H1 (cell line): Measurements from ENCODE around the gene NMRK2. TPM values are rescaled to one million over a fixed set of nuclear protein-coding genes. Genes with fewer than 3 reads are reported as not detected.

Source experiments
- ASH2L ChIP-seq: fragments of 200-600, 300-600 bp; sonication (generic); IDR thresholded peaks from one replicate; pipeline ENCODE4 v1.7.1; 2017; ENCODE audit warnings: low read length
- CEBPB ChIP-seq: IDR thresholded peaks from 2 replicates; pipeline ENCODE4 v1.6.1; 2012; ENCODE audit warnings: low read depth, low read length
- HDAC2 ChIP-seq, 2 experiments: fragments of 300-600 bp in 1 of 2; sonication (generic) in 1 of 2; IDR thresholded peaks; 2 replicates each; pipeline ENCODE4 v1.6.1; 2011 to 2012; ENCODE audit warnings: low read depth in 2 of 2, low read length in 2 of 2, mild to moderate bottlenecking in 2 of 2, moderate library complexity in 2 of 2, borderline replicate concordance in 1 of 2, inconsistent platforms in 1 of 2
- HDAC6 ChIP-seq: IDR thresholded peaks from one replicate; pipeline ENCODE4 v1.7.1; 2012; ENCODE audit warnings: low read depth, mild to moderate bottlenecking, inconsistent platforms, low read length, moderate library complexity
- RAD21 ChIP-seq, 2 experiments: IDR thresholded peaks in 1 of 2; conservative IDR thresholded peaks in 1 of 2; 2 replicates each; pipeline ENCODE4 v1.6.1; 2011; ENCODE audit warnings: low read depth in 2 of 2, low read length in 2 of 2, improper control_type of control experiment in 1 of 2, inconsistent platforms in 1 of 2, mild to moderate bottlenecking in 1 of 2, moderate library complexity in 1 of 2
- SIRT6 ChIP-seq: IDR thresholded peaks from one replicate; pipeline ENCODE4 v1.7.1; 2012; ENCODE audit warnings: low read length, inconsistent platforms
- TAF1 ChIP-seq: IDR thresholded peaks from 2 replicates; pipeline ENCODE4 v1.6.1; 2011; ENCODE audit warnings: mild to moderate bottlenecking, low read depth, low read length
- TAF7 ChIP-seq: optimal IDR thresholded peaks from 2 replicates; pipeline ENCODE3; 2011; ENCODE audit warnings: low read depth, mild to moderate bottlenecking, inconsistent platforms, low read length, moderate library complexity, borderline replicate concordance
- TBP ChIP-seq: IDR thresholded peaks from 2 replicates; pipeline ENCODE4 v1.6.1; 2011; ENCODE audit warnings: low read depth, low read length, improper control_type of control experiment
- ZNF274 ChIP-seq: IDR thresholded peaks from 2 replicates; pipeline ENCODE4 v1.7.0; 2012; ENCODE audit warnings: low read length, borderline replicate concordance; ENCODE audit errors: extremely low read depth
- polyA plus RNA-seq, 7 experiments: library from polyadenylated mRNA; depleted of rRNA in 3 of 7; stranded (reverse) in 5 of 7; unstranded in 2 of 7; fragments of >200 nt in 5 of 7; fragments of 200-250 nt in 2 of 7; gene quantifications; 1 replicate in 5 of 7; 2 replicates in 1 of 7; 4 replicates in 1 of 7; pipeline versions ENCODE4 v1.2.1 to v1.2.3, GENCODE V29; 2011 to 2013; ENCODE audit warnings: missing spikeins in 2 of 7, mixed read lengths in 2 of 7
- total RNA-seq: library from RNA; stranded (reverse); fragmentation: NEBNext Ultra II Directional; extraction: Animal tissue kit (Norgen Biotek cat#: 25700); gene quantifications from 2 replicates; pipeline ENCODE4 v1.2.1, GENCODE V29; 2021
- TF ChIP-seq, protein P1 (sequence below): fragments of 300-600 bp; sonication (generic); IDR thresholded peaks from 2 replicates; pipeline ENCODE4 v1.7.1; 2012; ENCODE audit warnings: low read length, moderate library complexity, mild to moderate bottlenecking, inconsistent platforms; ENCODE audit not compliant: insufficient replicate concordance

The NMRK2 gene
- total and polyA plus RNA-seq, 2 of the 8 experiments (the other 6 are each of a cell fraction or from before 2014, with no cell fraction given): 87.4 to 206 TPM

DNA sequence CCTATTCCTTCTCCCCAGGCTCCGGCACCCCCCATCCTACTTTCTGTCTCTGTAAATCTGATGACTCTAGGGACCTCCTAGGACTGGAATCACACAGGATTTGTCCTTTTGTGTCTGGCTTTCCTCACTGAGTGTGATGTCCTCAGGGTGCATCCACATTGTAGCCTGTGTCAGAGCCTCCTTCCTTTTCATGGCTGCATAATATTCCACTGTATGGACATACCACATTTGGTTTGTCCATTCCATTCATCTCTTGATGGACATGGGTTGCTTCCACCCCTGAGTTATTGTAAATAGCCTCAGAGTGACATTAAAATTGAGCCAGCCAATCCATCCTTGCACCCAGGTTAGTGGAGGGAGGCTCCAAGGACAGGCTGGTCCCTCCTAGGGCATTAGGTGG, 22.8 kb upstream of the NMRK2 start (continued):
- TF ChIP-seq, protein P1, sequence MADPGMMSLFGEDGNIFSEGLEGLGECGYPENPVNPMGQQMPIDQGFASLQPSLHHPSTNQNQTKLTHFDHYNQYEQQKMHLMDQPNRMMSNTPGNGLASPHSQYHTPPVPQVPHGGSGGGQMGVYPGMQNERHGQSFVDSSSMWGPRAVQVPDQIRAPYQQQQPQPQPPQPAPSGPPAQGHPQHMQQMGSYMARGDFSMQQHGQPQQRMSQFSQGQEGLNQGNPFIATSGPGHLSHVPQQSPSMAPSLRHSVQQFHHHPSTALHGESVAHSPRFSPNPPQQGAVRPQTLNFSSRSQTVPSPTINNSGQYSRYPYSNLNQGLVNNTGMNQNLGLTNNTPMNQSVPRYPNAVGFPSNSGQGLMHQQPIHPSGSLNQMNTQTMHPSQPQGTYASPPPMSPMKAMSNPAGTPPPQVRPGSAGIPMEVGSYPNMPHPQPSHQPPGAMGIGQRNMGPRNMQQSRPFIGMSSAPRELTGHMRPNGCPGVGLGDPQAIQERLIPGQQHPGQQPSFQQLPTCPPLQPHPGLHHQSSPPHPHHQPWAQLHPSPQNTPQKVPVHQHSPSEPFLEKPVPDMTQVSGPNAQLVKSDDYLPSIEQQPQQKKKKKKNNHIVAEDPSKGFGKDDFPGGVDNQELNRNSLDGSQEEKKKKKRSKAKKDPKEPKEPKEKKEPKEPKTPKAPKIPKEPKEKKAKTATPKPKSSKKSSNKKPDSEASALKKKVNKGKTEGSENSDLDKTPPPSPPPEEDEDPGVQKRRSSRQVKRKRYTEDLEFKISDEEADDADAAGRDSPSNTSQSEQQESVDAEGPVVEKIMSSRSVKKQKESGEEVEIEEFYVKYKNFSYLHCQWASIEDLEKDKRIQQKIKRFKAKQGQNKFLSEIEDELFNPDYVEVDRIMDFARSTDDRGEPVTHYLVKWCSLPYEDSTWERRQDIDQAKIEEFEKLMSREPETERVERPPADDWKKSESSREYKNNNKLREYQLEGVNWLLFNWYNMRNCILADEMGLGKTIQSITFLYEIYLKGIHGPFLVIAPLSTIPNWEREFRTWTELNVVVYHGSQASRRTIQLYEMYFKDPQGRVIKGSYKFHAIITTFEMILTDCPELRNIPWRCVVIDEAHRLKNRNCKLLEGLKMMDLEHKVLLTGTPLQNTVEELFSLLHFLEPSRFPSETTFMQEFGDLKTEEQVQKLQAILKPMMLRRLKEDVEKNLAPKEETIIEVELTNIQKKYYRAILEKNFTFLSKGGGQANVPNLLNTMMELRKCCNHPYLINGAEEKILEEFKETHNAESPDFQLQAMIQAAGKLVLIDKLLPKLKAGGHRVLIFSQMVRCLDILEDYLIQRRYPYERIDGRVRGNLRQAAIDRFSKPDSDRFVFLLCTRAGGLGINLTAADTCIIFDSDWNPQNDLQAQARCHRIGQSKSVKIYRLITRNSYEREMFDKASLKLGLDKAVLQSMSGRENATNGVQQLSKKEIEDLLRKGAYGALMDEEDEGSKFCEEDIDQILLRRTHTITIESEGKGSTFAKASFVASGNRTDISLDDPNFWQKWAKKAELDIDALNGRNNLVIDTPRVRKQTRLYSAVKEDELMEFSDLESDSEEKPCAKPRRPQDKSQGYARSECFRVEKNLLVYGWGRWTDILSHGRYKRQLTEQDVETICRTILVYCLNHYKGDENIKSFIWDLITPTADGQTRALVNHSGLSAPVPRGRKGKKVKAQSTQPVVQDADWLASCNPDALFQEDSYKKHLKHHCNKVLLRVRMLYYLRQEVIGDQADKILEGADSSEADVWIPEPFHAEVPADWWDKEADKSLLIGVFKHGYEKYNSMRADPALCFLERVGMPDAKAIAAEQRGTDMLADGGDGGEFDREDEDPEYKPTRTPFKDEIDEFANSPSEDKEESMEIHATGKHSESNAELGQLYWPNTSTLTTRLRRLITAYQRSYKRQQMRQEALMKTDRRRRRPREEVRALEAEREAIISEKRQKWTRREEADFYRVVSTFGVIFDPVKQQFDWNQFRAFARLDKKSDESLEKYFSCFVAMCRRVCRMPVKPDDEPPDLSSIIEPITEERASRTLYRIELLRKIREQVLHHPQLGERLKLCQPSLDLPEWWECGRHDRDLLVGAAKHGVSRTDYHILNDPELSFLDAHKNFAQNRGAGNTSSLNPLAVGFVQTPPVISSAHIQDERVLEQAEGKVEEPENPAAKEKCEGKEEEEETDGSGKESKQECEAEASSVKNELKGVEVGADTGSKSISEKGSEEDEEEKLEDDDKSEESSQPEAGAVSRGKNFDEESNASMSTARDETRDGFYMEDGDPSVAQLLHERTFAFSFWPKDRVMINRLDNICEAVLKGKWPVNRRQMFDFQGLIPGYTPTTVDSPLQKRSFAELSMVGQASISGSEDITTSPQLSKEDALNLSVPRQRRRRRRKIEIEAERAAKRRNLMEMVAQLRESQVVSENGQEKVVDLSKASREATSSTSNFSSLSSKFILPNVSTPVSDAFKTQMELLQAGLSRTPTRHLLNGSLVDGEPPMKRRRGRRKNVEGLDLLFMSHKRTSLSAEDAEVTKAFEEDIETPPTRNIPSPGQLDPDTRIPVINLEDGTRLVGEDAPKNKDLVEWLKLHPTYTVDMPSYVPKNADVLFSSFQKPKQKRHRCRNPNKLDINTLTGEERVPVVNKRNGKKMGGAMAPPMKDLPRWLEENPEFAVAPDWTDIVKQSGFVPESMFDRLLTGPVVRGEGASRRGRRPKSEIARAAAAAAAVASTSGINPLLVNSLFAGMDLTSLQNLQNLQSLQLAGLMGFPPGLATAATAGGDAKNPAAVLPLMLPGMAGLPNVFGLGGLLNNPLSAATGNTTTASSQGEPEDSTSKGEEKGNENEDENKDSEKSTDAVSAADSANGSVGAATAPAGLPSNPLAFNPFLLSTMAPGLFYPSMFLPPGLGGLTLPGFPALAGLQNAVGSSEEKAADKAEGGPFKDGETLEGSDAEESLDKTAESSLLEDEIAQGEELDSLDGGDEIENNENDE: no peak
- TF ChIP-seq ZNF274: no peak
- TF ChIP-seq TAF1: no peak
- no peak for TF ChIP-seq RAD21 (IDR thresholded peaks at IDR 0.05 in 1 of 2, conservative IDR thresholded peaks at IDR 0.05 in 1 of 2; ENCODE audit: low read depth in 2 of 2, low read length in 2 of 2)
- TF ChIP-seq HDAC2 (IDR thresholded peaks at IDR 0.05; ENCODE audit: borderline replicate concordance in 1 of 2, low read depth in 2 of 2, low read length in 2 of 2): peak in 1 of 2 experiments; percentile 62; a peak in 1 of 4 replicates
- no peak for TF ChIP-seq TBP
- TF ChIP-seq CEBPB: no peak
- no peak for TF ChIP-seq HDAC6
- TF ChIP-seq SIRT6: no peak
- no peak for TF ChIP-seq TAF7
- no peak for TF ChIP-seq ASH2L
